ENCODE data around the gene SAMM50. TPM values are rescaled to one million over a fixed set of nuclear protein-coding genes. Genes with fewer than 3 reads are reported as not detected.
"Not testable (repeated sequence)": the region's sequence is repeated elsewhere in the genome, so short reads cannot be mapped to it uniquely, and the experiment has no call there.

The SAMM50 gene
- total RNA-seq, 1 donor: 22.4 TPM

GRCh38 chr22:43999378-43999777 lies 44.1 kb downstream of the SAMM50 start:
- DNase-seq (ENCODE audit: low read depth in 2 of 3, low spot score in 2 of 3): no peak

- no peak for DNase-seq (ENCODE audit: low read depth in 2 of 3, low spot score in 2 of 3)
Observed at GRCh38 chr22:44000123-44000522, 44.9 kb downstream of the SAMM50 start.

DNA sequence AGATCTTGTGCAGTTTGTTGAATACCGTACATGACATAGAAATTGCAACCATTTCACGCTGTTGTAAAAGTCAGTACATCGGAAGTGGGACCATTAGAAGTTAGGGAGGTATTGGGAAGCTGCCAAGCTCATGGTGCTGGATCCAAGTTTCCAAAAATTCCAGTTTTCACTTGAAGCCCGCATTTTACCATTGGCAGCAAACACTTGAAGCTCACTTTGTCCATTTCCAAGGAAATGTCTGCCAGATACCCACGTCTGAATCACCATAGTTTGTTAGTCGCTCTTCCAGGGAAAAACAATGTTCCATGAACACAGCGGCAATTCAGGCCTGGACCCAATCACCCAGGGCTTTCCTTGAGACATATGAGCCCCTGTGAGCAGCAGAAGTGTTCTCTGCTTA lies 46.3 kb downstream of the SAMM50 start:
- DNase-seq (ENCODE audit: low read depth in 2 of 3, low spot score in 2 of 3): no peak

GRCh38 chr22:44002324-44002723 lies 47.1 kb downstream of the SAMM50 start:
- DNase-seq (ENCODE audit: low read depth in 2 of 3, low spot score in 2 of 3): no peak

- DNase-seq (ENCODE audit: low read depth in 2 of 3, low spot score in 2 of 3): no peak
Observed at GRCh38 chr22:44002997-44003396, 47.8 kb downstream of the SAMM50 start.

DNA sequence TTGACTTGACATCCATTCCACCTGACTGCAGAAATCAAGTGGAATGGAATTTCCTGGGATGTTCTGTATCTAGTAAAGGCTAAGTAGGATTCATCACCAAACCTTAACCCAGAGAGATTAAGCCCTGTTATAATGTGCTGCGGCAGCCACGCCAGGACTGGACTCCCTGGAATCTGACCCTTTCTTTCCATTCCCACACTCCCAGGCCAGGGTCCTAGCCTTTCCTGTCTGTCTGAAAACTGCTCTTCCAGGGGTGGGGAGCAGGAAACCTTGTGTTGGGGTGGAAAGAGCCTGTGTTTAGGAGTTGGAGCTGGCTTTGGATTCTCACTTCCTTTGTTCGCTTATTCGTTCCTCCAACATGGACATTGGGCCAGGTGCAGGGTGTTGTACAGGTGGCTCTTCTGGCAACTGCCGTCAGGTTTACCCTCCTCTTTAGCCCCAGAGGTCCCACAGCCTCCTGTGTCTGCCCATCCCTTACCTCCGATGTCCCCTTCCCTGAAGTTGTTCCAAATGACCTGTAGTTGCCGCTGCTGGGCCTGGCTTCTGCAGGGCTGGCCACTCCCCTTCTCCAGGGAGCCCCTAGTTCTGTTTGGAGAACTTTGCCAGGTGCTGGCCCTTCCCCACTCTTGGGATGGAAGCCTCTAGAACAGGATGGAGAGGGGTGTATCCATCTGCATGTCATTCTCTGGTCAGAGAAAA lies 48.3 kb downstream of the SAMM50 start:
- no peak for DNase-seq (ENCODE audit: low read depth in 2 of 3, low spot score in 2 of 3)

DNA sequence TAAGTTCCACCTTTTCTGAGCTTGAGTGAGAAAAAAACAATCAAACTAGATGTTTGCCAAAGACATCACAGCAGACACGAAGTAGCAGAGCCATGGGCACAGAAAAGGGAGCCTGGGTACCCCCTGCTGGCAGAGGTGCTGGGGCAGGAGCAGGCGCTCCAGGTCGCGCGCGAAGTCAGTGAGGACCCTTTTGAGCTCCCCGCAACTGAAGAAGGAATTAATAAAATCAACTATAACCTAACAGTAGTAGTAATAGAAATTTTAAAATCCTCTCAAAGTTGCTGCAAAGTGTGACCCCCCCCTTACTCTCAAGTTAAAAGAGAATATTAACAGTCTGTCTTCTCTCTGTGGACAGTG lies 48.8 kb downstream of the SAMM50 start:
- no peak for DNase-seq (ENCODE audit: low read depth in 2 of 3, low spot score in 2 of 3)

GRCh38 chr22:44005524-44005923 lies 50.3 kb downstream of the SAMM50 start:
- peak in 1 of 3 donors; percentile 63 for DNase-seq (ENCODE audit: low read depth in 2 of 3, low spot score in 2 of 3)

DNA sequence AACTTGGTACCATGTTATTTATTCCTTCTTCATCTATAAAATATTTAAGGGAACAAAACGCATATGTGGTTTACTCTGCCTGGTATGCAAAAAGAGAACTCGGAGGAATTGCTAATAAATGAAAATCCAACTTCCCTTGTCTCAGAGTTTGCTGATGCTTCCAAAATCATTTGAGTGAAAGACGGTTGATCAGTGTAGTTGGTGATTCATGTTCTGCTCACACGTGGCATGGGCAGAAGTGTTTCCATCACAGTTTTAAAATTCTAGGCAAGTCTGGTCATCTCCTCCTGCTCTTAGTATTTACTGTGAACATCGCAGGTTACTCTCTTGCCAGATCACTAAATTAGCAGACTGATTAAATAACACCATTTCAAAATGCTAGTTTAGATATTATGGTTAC lies 56.9 kb downstream of the SAMM50 start:
- DNase-seq (ENCODE audit: low read depth in 2 of 3, low spot score in 2 of 3): no peak

DNA sequence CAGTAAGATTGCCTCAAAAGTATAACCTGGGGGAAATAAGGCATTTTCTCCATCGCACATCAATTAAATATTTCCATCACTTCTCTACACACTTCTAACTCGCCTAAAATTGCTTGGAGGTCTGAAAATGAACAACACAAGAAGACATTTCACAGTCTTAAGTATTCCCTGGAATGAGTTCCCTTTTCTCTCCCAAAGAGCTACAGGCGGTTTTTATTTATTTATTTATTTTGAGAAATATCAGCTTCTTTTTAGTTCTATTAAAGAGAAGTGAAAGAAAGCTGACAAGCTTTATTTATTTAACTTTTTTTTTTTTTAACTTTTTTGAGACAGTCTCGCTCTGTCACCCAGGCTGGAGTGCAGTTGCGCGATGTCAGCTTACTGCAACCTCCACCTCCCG lies 57.3 kb downstream of the SAMM50 start:
- no peak for DNase-seq (ENCODE audit: low read depth in 2 of 3, low spot score in 2 of 3)

- DNase-seq (ENCODE audit: low read depth in 2 of 3, low spot score in 2 of 3): no peak
Observed at GRCh38 chr22:44014241-44014640, 59.0 kb downstream of the SAMM50 start.

- not testable (repeated sequence) for DNase-seq (ENCODE audit: low read depth in 2 of 3, low spot score in 2 of 3)
Observed at GRCh38 chr22:44016586-44016985, 61.3 kb downstream of the SAMM50 start.

- no peak for DNase-seq (ENCODE audit: low read depth in 2 of 3, low spot score in 2 of 3)
Observed at GRCh38 chr22:44018594-44018993, 63.4 kb downstream of the SAMM50 start.

- DNase-seq (ENCODE audit: low read depth in 2 of 3, low spot score in 2 of 3): no peak
Observed at GRCh38 chr22:44019416-44019815, 64.2 kb downstream of the SAMM50 start.

DNA sequence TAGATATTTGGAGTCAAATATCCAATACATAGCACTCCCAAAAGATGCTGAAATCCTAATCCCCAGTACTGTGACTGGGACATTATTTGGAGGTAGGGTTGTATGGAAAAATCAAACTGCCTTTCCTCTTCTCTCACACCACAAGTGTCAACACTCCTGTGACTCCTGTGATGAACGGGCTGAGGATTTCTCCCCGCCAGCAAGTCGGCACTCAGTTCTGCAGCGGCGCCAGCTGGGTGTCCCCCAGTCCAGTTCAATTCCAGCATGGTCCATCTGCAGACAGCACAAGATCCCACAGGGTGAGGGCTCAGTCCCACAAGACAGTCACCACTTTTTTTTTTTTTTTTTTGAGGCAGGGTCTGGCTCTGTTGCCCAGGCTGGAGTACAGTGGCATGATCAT lies 64.6 kb downstream of the SAMM50 start:
- no peak for DNase-seq (ENCODE audit: low read depth in 2 of 3, low spot score in 2 of 3)

GRCh38 chr22:44020981-44021380 lies 65.7 kb downstream of the SAMM50 start:
- no peak for DNase-seq (ENCODE audit: low read depth in 2 of 3, low spot score in 2 of 3)

- peak in 1 of 3 donors; percentile 44 for DNase-seq (ENCODE audit: low read depth in 2 of 3, low spot score in 2 of 3)
Observed at GRCh38 chr22:44023404-44024287, 68.4 kb downstream of the SAMM50 start.

DNA sequence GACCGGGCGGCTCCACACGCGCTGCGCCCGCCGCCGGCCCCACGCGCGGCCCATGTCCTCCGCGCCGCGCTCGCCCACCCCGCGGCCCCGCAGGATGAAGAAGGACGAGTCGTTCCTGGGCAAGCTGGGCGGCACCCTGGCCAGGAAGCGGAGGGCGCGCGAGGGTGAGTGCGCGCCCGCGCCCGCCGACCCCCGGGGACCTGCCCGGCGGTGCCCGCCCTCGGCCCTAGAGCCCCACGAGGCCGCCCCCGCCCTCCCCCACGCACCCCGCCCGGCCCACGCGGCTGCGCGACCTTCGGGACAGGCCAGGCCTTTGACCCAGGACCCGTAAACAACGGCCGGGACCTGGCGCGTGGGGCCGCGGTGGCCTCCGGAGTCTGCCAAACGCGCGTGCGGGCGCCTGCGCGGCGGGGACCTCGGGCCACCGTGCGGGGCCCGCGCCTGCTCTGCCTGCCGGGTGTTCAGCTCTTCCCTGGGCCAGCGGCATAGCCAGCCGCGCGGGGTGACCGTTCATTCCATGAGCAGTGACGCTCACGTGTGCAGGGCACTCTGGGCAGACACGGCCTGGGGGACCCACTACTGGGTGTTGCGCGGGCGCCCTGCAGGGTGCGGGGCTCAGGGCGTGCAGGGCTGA lies 69.2 kb downstream of the SAMM50 start, which contains the start of gene PARVB:
Gene PARVB (plus strand): TSS at position 15 of the 634 bp plus-strand sequence. CDS start 38 bp downstream, at position 53.
- DNase-seq (ENCODE audit: low read depth in 2 of 3, low spot score in 2 of 3): peak in 1 of 3 donors; percentile 14

GRCh38 chr22:44025171-44026065 lies 70.2 kb downstream of the SAMM50 start:
- peak in 1 of 3 donors; percentile 53 for DNase-seq (ENCODE audit: low read depth in 2 of 3, low spot score in 2 of 3)

- no peak for DNase-seq (ENCODE audit: low read depth in 2 of 3, low spot score in 2 of 3)
Observed at GRCh38 chr22:44026066-44026629, 70.9 kb downstream of the SAMM50 start.
